HepG2 (cell line): Measurements from ENCODE around the gene ZNF792. TPM values are rescaled to one million over a fixed set of nuclear protein-coding genes. Genes with fewer than 3 reads are reported as not detected.

Source experiments
- ARID4A ChIP-seq: sonication (generic); formaldehyde crosslinking; IDR thresholded peaks from 2 replicates; pipeline ENCODE4 v1.5.0; 2020; ENCODE audit warnings: mild to moderate bottlenecking, missing genetic modification reagents, borderline replicate concordance
- GATAD1 ChIP-seq: IDR thresholded peaks from 2 replicates; pipeline ENCODE4 v1.6.1; 2016; ENCODE audit warnings: missing genetic modification reagents, missing compliant biosample characterization
- ZMYM4 ChIP-seq: sonication (generic); formaldehyde crosslinking; IDR thresholded peaks from 2 replicates; pipeline ENCODE4 v1.8.1; 2023; ENCODE audit warnings: mild to moderate bottlenecking, missing genetic modification reagents
- ZNF281 ChIP-seq: sonication (generic); formaldehyde crosslinking; IDR thresholded peaks from 2 replicates; pipeline ENCODE4 v1.4.0; 2020; ENCODE audit warnings: missing genetic modification reagents, borderline replicate concordance
- ZNF431 ChIP-seq: sonication (generic); formaldehyde crosslinking; IDR thresholded peaks from 2 replicates; pipeline ENCODE4 v1.9.0; 2022; ENCODE audit warnings: missing genetic modification reagents, low read depth, mild to moderate bottlenecking, borderline replicate concordance
- ZNF687 ChIP-seq: sonication (generic); formaldehyde crosslinking; IDR thresholded peaks from 2 replicates; pipeline ENCODE4 v1.5.1; 2020; ENCODE audit warnings: mild to moderate bottlenecking, missing genetic modification reagents, moderate library complexity
- ZNF772 ChIP-seq: sonication (generic); formaldehyde crosslinking; IDR thresholded peaks from 2 replicates; pipeline ENCODE4 v1.5.0; 2020; ENCODE audit warnings: mild to moderate bottlenecking, missing genetic modification reagents
- ZNF773 ChIP-seq: sonication (generic); formaldehyde crosslinking; IDR thresholded peaks from 2 replicates; pipeline ENCODE4 v1.4.0; 2020; ENCODE audit warnings: missing genetic modification reagents, borderline replicate concordance
- ZNF883 ChIP-seq: sonication (generic); formaldehyde crosslinking; IDR thresholded peaks from 2 replicates; pipeline ENCODE4 v1.5.1; 2020; ENCODE audit warnings: mild to moderate bottlenecking, missing genetic modification reagents; ENCODE audit errors: not compliant biosample characterization
- ZSCAN22 ChIP-seq: sonication (generic); formaldehyde crosslinking; IDR thresholded peaks from 2 replicates; pipeline ENCODE4 v1.4.0; 2020; ENCODE audit warnings: mild to moderate bottlenecking, missing genetic modification reagents
- polyA plus RNA-seq, 8 experiments: library from polyadenylated mRNA; depleted of rRNA in 3 of 8; stranded (reverse) in 7 of 8; unstranded in 1 of 8; fragments of >200 nt; fragmentation: Illumina TruSeq in 4 of 8; extraction: Trizol in 4 of 8; gene quantifications; 2 replicates each; pipeline versions ENCODE4 v1.2.1 to v1.2.3, GENCODE V29; 2011 to 2016; ENCODE audit warnings: low read depth in 4 of 8, missing spikeins in 1 of 8, mixed read lengths in 1 of 8; ENCODE audit not compliant: insufficient read depth in 1 of 8
- total RNA-seq, 5 experiments: library from RNA; depleted of rRNA; stranded (reverse); fragments of >200 nt; fragmentation: Illumina TruSeq; extraction: Trizol; gene quantifications; 2 replicates each; pipeline ENCODE4 v1.2.3, GENCODE V29; 2016; ENCODE audit warnings: low read depth in 1 of 5

ZNF792 gene
- total and polyA plus RNA-seq, 2 of the 13 experiments (the other 11 are each of a cell fraction or from before 2014, with no cell fraction given): 5.5 to 11.5 TPM

- TF ChIP-seq ZNF687 (CRISPR knock-in tag) (peak; percentile 91), ARID4A (CRISPR knock-in tag) (peak; percentile 75; the same call in 1 of the 2 replicates), ZNF281 (CRISPR knock-in tag) (0 out of 2 replicates have a peak, but pooled peaks have one; percentile 16), ZNF772 (CRISPR knock-in tag) (peak; percentile 39; the same call in 1 of the 2 replicates), GATAD1 (CRISPR knock-in tag) (peak; percentile 62; the same call in 1 of the 2 replicates), ZNF773 (no peak), ZMYM4 (CRISPR knock-in tag) (peak; percentile 70), ZSCAN22 (CRISPR knock-in tag) (no peak), ZNF883 (CRISPR knock-in tag) (peak; percentile 31), ZNF431 (CRISPR knock-in tag) (peak; percentile 38; the same call in 1 of the 2 replicates)
Observed at GRCh38 chr19:34963573-34964406, at the start of gene ZNF792 (continued).
